Measurements from ENCODE around the gene KIR3DL2. TPM values are rescaled to one million over a fixed set of nuclear protein-coding genes. Genes with fewer than 3 reads are reported as not detected.
"Not testable (repeated sequence)": the region's sequence is repeated elsewhere in the genome, so short reads cannot be mapped to it uniquely, and the experiment has no call there.

The KIR3DL2 gene
- total RNA-seq, 6 experiments from 2014 or later: not detected

DNA sequence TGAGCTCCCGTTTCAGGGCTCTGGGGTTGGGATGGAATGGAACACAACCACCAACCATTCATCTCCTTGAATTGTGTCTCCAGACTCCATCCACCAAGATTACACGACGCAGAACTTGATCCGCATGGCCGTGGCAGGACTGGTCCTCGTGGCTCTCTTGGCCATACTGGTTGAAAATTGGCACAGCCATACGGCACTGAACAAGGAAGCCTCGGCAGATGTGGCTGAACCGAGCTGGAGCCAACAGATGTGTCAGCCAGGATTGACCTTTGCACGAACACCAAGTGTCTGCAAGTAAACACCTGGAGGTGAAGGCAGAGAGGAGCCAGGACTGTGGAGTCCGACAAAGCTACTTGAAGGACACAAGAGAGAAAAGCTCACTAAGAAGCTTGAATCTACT is 39.3 kb downstream of the KIR3DL2 start:
- TF ChIP-seq, protein P1, sequence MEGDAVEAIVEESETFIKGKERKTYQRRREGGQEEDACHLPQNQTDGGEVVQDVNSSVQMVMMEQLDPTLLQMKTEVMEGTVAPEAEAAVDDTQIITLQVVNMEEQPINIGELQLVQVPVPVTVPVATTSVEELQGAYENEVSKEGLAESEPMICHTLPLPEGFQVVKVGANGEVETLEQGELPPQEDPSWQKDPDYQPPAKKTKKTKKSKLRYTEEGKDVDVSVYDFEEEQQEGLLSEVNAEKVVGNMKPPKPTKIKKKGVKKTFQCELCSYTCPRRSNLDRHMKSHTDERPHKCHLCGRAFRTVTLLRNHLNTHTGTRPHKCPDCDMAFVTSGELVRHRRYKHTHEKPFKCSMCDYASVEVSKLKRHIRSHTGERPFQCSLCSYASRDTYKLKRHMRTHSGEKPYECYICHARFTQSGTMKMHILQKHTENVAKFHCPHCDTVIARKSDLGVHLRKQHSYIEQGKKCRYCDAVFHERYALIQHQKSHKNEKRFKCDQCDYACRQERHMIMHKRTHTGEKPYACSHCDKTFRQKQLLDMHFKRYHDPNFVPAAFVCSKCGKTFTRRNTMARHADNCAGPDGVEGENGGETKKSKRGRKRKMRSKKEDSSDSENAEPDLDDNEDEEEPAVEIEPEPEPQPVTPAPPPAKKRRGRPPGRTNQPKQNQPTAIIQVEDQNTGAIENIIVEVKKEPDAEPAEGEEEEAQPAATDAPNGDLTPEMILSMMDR (IDR thresholded peaks at IDR 0.05): no peak
- Mint-ChIP-seq H3K4me3 (no peak overlapping the region), H3K9me3 (peaks cover 36% of the 10 kb centered on the region), H3K27ac (no peak overlapping the region), H3K4me1 (ENCODE audit: low read depth) (no peaks in the 10 kb centered on the region), H3K27me3 (ENCODE audit: insufficient read depth) (no peaks in the 10 kb centered on the region; the same call in 1 of the 2 replicates), H3K36me3 (ENCODE audit: low read depth) (no peaks in the 10 kb centered on the region; the same call in none of the 2 replicates)
- no peak for DNase-seq

DNA sequence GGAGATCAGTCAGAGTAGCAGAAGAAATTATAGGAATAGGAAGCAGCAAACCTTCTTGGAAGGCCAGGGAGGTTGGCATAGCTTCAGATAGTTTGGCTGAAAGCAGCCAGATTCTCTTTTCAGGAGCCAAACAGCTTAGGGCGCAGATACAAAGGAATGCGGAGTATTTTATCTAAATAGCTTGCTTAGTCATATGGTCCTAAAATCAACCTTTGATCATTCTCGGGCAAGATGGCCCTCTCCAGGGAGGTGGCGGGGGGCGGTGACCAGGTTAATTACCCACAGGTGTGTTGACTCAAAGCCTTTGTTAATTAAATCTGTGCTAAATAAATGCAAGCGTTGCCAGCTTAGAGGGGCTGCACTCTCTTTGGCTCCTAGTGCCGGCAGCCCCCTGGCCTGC is 43.2 kb downstream of the KIR3DL2 start:
- no peaks in the 10 kb centered on the region; the same call in none of the 2 replicates for H3K27me3 Mint-ChIP-seq (ENCODE audit: insufficient read depth)
- H3K4me3 Mint-ChIP-seq: no peak overlapping the region
- no peak overlapping the region for H3K27ac Mint-ChIP-seq
- peaks cover 43% of the 10 kb centered on the region for H3K9me3 Mint-ChIP-seq
- TF ChIP-seq, protein P1 (IDR thresholded peaks at IDR 0.05): no peak
- H3K4me1 Mint-ChIP-seq (ENCODE audit: low read depth): no peaks in the 10 kb centered on the region
- DNase-seq: no peak
- peaks cover 4% of the 10 kb centered on the region; the same call in 1 of the 2 replicates for H3K36me3 Mint-ChIP-seq (ENCODE audit: low read depth)

DNA sequence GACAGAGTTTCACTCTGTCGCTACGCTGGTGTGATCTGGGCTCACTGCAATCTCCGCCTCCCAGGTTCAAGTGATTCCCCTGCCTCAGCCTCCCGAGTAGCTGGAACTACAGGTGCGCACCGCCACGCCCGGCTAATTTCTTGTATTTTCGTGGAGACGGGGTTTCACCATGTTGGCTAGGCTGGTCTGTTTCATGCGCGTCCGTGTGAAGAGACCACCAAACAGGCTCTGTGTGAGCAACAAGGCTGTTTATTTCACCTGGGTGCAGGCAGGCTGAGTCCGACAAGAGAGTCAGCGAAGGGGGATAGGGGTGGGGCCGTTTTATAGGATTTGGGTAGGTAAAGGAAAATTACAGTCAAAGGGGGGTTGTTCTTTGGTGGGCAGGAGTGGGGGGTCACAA is 43.9 kb downstream of the KIR3DL2 start:
- H3K9me3 Mint-ChIP-seq: peaks cover 50% of the 10 kb centered on the region
- H3K27me3 Mint-ChIP-seq (ENCODE audit: insufficient read depth); H3K4me3 Mint-ChIP-seq; DNase-seq; H3K27ac Mint-ChIP-seq; H3K4me1 Mint-ChIP-seq (ENCODE audit: low read depth); H3K36me3 Mint-ChIP-seq (ENCODE audit: low read depth): not testable (repeated sequence)

DNA sequence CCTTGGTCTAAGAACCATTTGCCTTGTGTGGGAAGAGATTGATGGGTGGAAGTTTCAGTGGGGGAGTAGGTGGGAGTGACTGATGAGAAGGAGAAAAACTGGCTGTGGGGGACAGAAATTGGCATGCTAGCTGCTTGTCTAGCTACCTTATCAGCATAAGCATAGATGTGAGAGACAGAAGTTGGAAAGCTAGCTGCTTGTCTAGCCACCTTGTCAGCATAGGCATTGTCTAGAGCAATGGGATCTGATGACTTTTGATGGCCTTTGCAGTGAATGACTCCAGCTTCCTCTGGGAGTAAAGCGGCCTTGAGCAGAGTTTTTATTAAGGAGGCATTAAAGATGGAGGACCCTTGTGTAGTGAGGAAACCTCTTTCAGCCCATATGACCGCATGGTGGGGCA is 45.8 kb downstream of the KIR3DL2 start:
- peaks cover 1% of the 10 kb centered on the region for H3K27me3 Mint-ChIP-seq (ENCODE audit: insufficient read depth)
- H3K4me3 Mint-ChIP-seq: no peak overlapping the region
- H3K36me3 Mint-ChIP-seq (ENCODE audit: low read depth): 0 out of 2 replicates have a peak, but pooled peaks cover 10% of the 10 kb centered on the region
- TF ChIP-seq, protein P1 (IDR thresholded peaks at IDR 0.05): no peak
- peaks cover 54% of the 10 kb centered on the region for H3K9me3 Mint-ChIP-seq
- H3K4me1 Mint-ChIP-seq (ENCODE audit: low read depth): no peaks in the 10 kb centered on the region
- DNase-seq: no peak
- no peak overlapping the region for H3K27ac Mint-ChIP-seq

DNA sequence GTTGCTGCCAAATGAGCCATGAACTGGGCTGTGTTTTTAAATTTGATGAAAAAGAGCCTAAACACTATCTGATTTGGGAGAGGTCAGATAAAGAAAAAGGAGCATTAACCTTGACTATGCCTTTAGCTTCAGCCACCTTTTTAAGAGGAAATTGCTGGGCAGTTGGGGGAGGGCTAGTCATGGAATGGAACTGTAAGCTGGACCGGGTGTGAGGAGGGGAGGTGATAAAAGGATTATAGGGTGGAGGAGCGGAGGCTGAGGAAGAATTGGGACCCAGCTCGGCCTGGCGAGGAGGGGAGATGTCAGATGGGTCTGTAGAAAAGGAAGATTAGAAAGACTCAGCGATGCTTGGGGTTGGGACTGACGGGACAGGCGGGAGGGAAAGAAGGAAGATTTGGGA is 48.4 kb downstream of the KIR3DL2 start:
- 0 out of 2 replicates have a peak, but pooled peaks cover 10% of the 10 kb centered on the region for H3K36me3 Mint-ChIP-seq (ENCODE audit: low read depth)
- H3K27ac Mint-ChIP-seq; H3K4me3 Mint-ChIP-seq; DNase-seq; H3K4me1 Mint-ChIP-seq (ENCODE audit: low read depth); H3K27me3 Mint-ChIP-seq (ENCODE audit: insufficient read depth): not testable (repeated sequence)
- peaks cover 57% of the 10 kb centered on the region for H3K9me3 Mint-ChIP-seq

DNA sequence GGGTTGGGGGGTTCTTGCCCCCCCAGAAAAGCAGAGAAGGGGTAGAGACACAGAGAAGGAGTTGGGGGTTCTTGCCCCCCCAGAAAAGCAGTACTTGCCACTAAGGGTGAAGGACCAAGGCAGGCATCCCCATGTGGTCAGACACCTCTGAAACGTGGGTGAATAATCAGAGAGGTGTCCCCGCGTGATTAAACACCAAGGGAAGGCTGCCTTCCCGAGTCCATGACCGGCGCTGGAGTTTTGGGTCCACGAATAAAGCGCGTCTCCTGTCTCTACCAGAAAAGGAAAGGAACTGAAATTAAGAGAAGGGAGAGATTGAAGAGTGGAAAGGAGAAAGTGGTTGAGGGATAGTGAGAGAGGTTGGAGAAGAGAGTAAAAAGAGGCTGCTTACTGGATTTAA is 49.4 kb downstream of the KIR3DL2 start:
- Mint-ChIP-seq H3K36me3 (ENCODE audit: low read depth) (0 out of 2 replicates have a peak, but pooled peaks cover 10% of the 10 kb centered on the region), H3K9me3 (peaks cover 52% of the 10 kb centered on the region)
- not testable (repeated sequence) for H3K27ac Mint-ChIP-seq; DNase-seq; H3K4me3 Mint-ChIP-seq; H3K4me1 Mint-ChIP-seq (ENCODE audit: low read depth); H3K27me3 Mint-ChIP-seq (ENCODE audit: insufficient read depth)

DNA sequence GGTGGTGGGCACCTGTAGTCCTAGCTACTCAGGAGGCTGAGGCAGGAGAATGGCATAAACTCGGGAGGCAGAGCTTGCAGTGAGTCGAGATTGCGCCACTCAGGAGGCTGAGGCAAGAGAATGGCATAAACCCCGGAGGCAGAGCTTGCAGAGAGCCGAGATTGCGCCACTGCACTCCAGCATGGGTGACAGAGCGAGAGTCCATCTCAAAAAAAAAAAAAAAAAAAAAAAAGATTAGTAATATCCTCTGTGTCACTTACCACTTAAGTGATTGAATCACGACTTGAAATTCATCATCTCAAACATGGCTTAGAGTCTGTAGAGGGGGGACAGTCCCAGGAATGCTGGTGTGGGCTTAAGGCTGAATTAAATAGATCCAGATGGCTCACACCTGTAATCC is 50.9 kb downstream of the KIR3DL2 start:
- not testable (repeated sequence) for H3K4me3 Mint-ChIP-seq; DNase-seq; H3K27ac Mint-ChIP-seq; H3K27me3 Mint-ChIP-seq (ENCODE audit: insufficient read depth); H3K4me1 Mint-ChIP-seq (ENCODE audit: low read depth)
- Mint-ChIP-seq H3K9me3 (peaks cover 58% of the 10 kb centered on the region), H3K36me3 (ENCODE audit: low read depth) (0 out of 2 replicates have a peak, but pooled peaks cover 10% of the 10 kb centered on the region)

DNA sequence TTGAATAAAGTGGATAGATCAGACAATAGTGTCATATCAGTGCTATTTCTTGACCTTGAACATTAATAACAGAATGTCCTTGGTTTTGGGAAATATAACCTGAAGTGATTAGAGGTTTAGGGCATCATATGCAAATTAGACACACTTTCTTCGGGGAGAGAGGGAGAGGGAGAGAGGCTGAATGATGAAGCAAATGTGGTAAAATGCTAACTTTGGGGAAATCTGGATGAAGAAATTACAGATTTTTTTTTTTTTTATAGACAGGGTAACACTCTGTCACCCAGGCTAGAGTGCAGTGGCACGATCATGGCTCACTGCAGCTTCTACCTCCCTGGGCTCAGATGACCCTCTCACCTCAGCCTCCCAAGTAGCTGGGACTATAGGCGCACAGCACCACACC is 51.8 kb downstream of the KIR3DL2 start:
- TF ChIP-seq, protein P1 (IDR thresholded peaks at IDR 0.05): no peak
- Mint-ChIP-seq H3K36me3 (ENCODE audit: low read depth) (0 out of 2 replicates have a peak, but pooled peaks cover 6% of the 10 kb centered on the region), H3K27ac (no peak overlapping the region), H3K27me3 (ENCODE audit: insufficient read depth) (peaks cover 1% of the 10 kb centered on the region), H3K9me3 (peaks cover 52% of the 10 kb centered on the region), H3K4me1 (ENCODE audit: low read depth) (no peaks in the 10 kb centered on the region), H3K4me3 (no peak overlapping the region)
- DNase-seq: no peak

Measured in HFFc6 (cell line).